ENCODE data around the gene ADAMTS2.
A peak's percentile ranks its signal among the peaks of the same experiment; 100 is the strongest.

ADAMTS2 gene

DNA sequence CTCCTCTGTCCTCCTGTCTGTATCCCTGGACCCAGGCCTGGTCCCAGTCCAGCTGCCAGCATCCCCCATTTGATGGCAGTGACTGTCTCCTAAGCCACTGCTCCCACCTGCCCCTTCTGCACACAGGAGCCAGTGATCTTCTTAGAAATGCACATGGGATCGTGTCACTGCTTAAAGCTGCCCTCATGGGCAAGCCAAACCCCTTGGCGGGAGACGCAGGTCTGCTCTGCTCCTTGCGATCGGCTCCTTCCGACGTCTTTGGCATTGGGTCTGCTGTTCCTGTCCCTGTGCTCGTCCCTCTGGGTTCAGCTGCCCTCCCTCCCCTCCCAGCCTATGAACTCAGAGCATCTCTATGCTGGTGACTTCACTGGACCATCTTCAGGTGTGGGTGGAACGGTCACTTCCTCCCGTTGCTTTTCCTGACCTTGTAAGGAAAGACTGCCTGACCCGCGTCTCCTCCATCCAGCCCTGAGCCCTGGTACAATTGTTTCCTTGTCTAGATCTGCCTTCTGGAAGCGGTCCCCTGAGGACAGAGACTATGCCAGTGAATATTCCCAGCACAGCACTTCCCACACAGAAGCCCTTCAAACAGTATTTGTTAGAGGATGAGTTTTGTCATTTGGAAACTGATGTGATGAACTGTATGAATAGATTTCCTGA lies 168.6 kb downstream of the ADAMTS2 start:
- TF ChIP-seq, protein P1, sequence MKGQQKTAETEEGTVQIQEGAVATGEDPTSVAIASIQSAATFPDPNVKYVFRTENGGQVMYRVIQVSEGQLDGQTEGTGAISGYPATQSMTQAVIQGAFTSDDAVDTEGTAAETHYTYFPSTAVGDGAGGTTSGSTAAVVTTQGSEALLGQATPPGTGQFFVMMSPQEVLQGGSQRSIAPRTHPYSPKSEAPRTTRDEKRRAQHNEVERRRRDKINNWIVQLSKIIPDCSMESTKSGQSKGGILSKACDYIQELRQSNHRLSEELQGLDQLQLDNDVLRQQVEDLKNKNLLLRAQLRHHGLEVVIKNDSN (IDR thresholded peaks at IDR 0.05) = no peak
- TF ChIP-seq RAD21 (IDR thresholded peaks at IDR 0.05; ENCODE audit: low read depth) = no peak
- TF ChIP-seq CEBPB (IDR thresholded peaks at IDR 0.05) = no peak
- TF ChIP-seq YY1 (IDR thresholded peaks at IDR 0.05; ENCODE audit: low read depth) = no peak

DNA sequence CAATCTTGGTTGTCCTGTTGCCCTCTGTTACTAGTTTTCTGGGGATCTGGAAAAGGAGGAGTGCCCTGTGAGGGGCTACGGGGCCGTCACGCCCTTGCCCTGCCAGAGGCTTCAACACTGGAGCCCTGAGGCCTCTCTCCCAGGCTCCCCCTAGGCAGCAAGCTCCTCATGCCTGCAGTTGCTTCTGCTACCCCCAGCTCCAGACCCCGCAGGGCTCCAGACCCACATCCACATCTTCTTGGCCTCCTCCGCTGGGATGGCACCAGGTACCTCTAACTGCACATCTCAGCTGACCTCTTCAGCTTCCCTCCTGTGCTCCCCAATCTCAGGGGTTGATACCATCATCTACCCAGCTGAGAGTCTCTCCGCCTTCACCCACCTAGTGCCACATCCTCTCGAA lies 169.1 kb downstream of the ADAMTS2 start:
- no peak for TF ChIP-seq TAF1 (IDR thresholded peaks at IDR 0.05; ENCODE audit: low read depth)
- TF ChIP-seq CEBPB (IDR thresholded peaks at IDR 0.05) = no peak
- TF ChIP-seq TCF12 (IDR thresholded peaks at IDR 0.05; ENCODE audit: low read depth) = no peak
- TF ChIP-seq EP300 (IDR thresholded peaks at IDR 0.05; ENCODE audit: borderline replicate concordance) = no peak
- TF ChIP-seq, protein P2, sequence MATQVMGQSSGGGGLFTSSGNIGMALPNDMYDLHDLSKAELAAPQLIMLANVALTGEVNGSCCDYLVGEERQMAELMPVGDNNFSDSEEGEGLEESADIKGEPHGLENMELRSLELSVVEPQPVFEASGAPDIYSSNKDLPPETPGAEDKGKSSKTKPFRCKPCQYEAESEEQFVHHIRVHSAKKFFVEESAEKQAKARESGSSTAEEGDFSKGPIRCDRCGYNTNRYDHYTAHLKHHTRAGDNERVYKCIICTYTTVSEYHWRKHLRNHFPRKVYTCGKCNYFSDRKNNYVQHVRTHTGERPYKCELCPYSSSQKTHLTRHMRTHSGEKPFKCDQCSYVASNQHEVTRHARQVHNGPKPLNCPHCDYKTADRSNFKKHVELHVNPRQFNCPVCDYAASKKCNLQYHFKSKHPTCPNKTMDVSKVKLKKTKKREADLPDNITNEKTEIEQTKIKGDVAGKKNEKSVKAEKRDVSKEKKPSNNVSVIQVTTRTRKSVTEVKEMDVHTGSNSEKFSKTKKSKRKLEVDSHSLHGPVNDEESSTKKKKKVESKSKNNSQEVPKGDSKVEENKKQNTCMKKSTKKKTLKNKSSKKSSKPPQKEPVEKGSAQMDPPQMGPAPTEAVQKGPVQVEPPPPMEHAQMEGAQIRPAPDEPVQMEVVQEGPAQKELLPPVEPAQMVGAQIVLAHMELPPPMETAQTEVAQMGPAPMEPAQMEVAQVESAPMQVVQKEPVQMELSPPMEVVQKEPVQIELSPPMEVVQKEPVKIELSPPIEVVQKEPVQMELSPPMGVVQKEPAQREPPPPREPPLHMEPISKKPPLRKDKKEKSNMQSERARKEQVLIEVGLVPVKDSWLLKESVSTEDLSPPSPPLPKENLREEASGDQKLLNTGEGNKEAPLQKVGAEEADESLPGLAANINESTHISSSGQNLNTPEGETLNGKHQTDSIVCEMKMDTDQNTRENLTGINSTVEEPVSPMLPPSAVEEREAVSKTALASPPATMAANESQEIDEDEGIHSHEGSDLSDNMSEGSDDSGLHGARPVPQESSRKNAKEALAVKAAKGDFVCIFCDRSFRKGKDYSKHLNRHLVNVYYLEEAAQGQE (IDR thresholded peaks at IDR 0.05; ENCODE audit: low read depth) = no peak
- no peak for TF ChIP-seq TEAD4 (IDR thresholded peaks at IDR 0.05)
- TF ChIP-seq NFIC (IDR thresholded peaks at IDR 0.05) = no peak
- TF ChIP-seq FOXM1 (IDR thresholded peaks at IDR 0.05; ENCODE audit: borderline replicate concordance, low read depth) = no peak
- TF ChIP-seq RAD21 (IDR thresholded peaks at IDR 0.05; ENCODE audit: low read depth) = no peak
- TF ChIP-seq ZBTB7A (IDR thresholded peaks at IDR 0.05; ENCODE audit: low read depth) = no peak

DNA sequence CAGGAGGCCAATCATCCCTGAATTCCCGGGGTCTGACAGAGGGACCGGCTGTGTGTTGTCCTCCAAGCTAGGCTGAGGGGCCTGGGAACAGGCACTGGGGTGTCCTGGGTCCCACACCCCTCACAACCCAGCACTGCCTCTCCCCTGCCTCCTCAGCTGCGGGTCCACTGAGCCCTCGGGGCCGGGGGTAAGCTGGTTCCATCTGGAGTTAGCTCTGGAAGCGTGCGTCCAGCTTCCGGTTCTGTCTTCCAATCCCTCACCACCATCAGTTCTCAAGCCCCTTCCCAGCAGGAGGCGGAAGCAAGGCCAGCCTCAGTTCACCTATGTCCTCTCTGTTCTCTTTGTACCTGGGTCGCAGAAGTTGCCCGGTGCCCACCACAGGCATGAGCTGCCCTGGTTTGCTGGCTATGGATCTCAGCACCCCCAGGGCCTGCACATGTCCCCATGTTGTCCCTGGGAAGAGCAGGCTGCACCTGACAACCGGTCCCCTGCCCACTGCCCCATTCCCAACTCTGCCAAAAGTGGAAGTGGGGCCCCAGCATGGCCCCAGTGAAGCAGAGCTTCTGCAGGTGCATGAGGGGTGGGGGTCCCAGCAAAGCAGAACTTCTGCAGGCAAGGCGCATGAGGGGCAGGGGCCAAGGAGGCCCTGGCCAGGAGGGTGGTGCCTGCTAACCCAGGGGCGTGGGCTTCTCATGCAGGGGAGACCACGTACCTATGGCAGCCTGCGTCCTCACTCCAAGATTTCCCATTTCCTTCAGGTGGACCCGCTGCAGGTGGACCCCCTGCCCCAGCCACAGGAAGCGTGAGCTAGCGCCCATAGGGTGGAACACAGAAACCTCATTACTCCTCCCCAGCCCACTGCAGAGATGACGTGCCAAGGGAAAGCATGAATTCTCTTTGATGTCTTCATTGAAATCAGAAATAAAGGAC lies 173.2 kb downstream of the ADAMTS2 start:
- TF ChIP-seq RAD21 (IDR thresholded peaks at IDR 0.05; ENCODE audit: low read depth) (no peak), EGR1 (IDR thresholded peaks at IDR 0.05) (no peak), TCF12 (IDR thresholded peaks at IDR 0.05; ENCODE audit: low read depth) (no peak), CEBPB (IDR thresholded peaks at IDR 0.05) (no peak), MAX (IDR thresholded peaks at IDR 0.05) (no peak), CREB1 (IDR thresholded peaks at IDR 0.05; ENCODE audit: low read depth) (no peak), ZBTB7A (IDR thresholded peaks at IDR 0.05; ENCODE audit: low read depth) (no peak), FOXM1 (IDR thresholded peaks at IDR 0.05; ENCODE audit: borderline replicate concordance, low read depth) (no peak), TAF1 (IDR thresholded peaks at IDR 0.05; ENCODE audit: low read depth) (no peak), YY1 (IDR thresholded peaks at IDR 0.05; ENCODE audit: low read depth) (no peak), TEAD4 (IDR thresholded peaks at IDR 0.05) (no peak), EP300 (IDR thresholded peaks at IDR 0.05; ENCODE audit: borderline replicate concordance) (no peak), NFIC (IDR thresholded peaks at IDR 0.05) (no peak)
- TF ChIP-seq, protein P2 (IDR thresholded peaks at IDR 0.05; ENCODE audit: low read depth) = no peak
- TF ChIP-seq, protein P1 (IDR thresholded peaks at IDR 0.05) = no peak

DNA sequence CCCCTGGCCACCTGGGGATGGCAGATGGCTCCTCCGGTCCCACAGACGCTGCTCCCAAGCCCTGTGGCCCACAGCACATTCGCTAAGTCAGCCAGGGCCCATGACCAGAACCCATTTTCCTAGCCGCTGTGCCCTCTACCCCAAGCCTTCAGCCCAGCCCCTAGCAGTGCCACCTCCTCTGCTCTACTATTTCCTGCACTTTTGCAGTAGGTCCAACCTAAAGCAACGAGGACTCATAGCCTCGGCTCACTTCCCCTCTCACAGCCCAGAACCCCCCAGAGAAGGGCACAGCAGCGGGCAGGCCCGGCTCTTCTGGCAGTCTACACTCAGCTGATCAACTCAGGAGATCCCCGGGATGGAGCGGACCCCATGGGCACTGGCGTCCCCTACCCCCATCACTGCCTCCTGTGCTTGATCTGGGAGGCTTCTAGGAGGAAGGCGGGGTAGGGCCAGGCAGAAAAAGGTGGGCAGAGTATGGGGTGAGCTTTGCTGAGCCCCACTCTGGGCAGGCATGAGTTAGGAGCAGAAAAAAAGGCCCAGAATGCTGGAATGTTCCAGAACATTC lies 173.9 kb downstream of the ADAMTS2 start:
- TF ChIP-seq TEAD4 (IDR thresholded peaks at IDR 0.05) (0 out of 2 replicates have a peak, but pooled peaks have one; percentile 11), RAD21 (IDR thresholded peaks at IDR 0.05; ENCODE audit: low read depth) (no peak)

DNA sequence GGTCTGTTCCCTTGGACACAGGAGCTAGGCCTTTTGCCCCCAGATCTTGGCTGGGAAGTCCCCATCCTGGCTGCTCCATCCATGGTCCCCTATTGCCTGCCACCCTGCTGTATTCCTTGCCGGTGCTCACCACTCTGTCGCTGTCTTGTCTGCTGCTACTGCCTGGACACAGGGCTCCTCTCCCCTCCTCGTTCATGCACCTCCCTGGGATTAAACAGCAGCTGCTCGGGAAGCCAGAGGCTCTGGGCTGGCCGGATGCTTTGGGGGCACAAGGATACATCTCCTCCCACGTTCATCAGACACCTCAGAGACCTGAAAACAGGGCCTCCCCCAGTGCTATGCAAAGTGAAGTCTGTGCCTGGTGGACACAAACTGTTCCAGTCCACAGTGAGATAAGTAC lies 174.7 kb downstream of the ADAMTS2 start:
- TF ChIP-seq YY1 (IDR thresholded peaks at IDR 0.05; ENCODE audit: low read depth) (no peak), TCF12 (IDR thresholded peaks at IDR 0.05; ENCODE audit: low read depth) (no peak), CREB1 (IDR thresholded peaks at IDR 0.05; ENCODE audit: low read depth) (no peak), MAX (IDR thresholded peaks at IDR 0.05) (no peak), TEAD4 (IDR thresholded peaks at IDR 0.05) (no peak), NFIC (IDR thresholded peaks at IDR 0.05) (no peak), TAF1 (IDR thresholded peaks at IDR 0.05; ENCODE audit: low read depth) (no peak), EP300 (IDR thresholded peaks at IDR 0.05; ENCODE audit: borderline replicate concordance) (no peak)
- TF ChIP-seq, protein P2 (IDR thresholded peaks at IDR 0.05; ENCODE audit: low read depth) = no peak
